Cardiac septum (tissue), 1 donor: ENCODE data around the gene RNF168. TPM values are rescaled to one million over a fixed set of nuclear protein-coding genes. Genes with fewer than 3 reads are reported as not detected.
"Not testable (repeated sequence)": the region's sequence is repeated elsewhere in the genome, so short reads cannot be mapped to it uniquely, and the experiment has no call there.

Source experiments
- DNase-seq: peaks from one replicate; pipeline ENCODE4 v3.0.0-alpha.2; 2020; ENCODE audit warnings: low spot score
- intact Hi-C: fragments of 100-400 bp; cut with DNase I; formaldehyde crosslinking; loops from one replicate; pipeline ENCODE4 v1.14.0; 2022
- total RNA-seq: library from RNA; stranded (reverse); fragmentation: NEBNext Ultra II Directional; extraction: Animal tissue kit (Norgen Biotek cat#: 25700); gene quantifications from one replicate; pipeline ENCODE4 v1.2.1, GENCODE V29; 2021
- donor health status: DM: no; HTN: no; CAD: no.

The RNF168 gene
- total RNA-seq, 1 donor from 2014 or later: 21.8 TPM

DNA sequence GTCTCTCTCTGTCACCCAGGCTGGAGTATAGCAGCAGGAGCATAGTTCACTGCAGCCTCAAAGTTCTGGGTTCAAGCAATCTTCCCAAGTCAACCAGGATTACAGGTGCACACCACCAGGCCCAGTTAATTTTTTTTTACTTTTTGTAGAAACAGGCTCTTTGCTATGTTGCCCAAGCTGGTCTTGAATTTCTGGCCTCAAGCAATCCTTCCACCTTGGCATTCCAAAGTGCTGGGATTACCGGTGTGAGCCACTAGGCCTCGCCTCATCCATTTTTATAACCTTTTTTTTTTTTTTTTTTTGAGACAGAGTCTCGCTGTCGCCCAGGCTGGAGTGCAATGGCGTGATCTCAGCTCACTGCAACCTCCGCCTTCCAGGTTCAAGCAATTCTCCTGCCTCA, 79.1 kb downstream of the RNF168 start:
- intact Hi-C loops, DNase-seq: not testable (repeated sequence)

GRCh38 chr3:196423044-196423781, 80.4 kb downstream of the RNF168 start:
- intact Hi-C loops: no loop called here
- peak; percentile 87 for DNase-seq

GRCh38 chr3:196421668-196422067, 81.9 kb downstream of the RNF168 start:
- intact Hi-C loops, DNase-seq: not testable (repeated sequence)

- intact Hi-C loops: no loop called here
- DNase-seq: no peak
Measured at GRCh38 chr3:196419386-196419785, 84.2 kb downstream of the RNF168 start.

Other genes starting within 250 kb of the RNF168 start
- gene PCYT1A, start 216.0 kb downstream of the RNF168 start, total RNA-seq: 116 TPM
- gene DYNLT2B, start 185.5 kb downstream of the RNF168 start, total RNA-seq: 5.0 TPM
- not detected for gene TM4SF19, start 165.4 kb downstream of the RNF168 start, total RNA-seq
- gene UBXN7, start 71.3 kb downstream of the RNF168 start, total RNA-seq: 30.1 TPM
- 28.7 TPM for gene SMCO1, start 11.6 kb upstream of the RNF168 start, total RNA-seq
- gene WDR53, start 64.8 kb upstream of the RNF168 start, total RNA-seq: 8.4 TPM
- gene FBXO45, start 64.9 kb upstream of the RNF168 start, total RNA-seq: 6.4 TPM
- 2.6 TPM for gene NRROS, start 135.9 kb upstream of the RNF168 start, total RNA-seq
- gene CEP19, start 208.5 kb upstream of the RNF168 start, total RNA-seq: 1.2 TPM
- gene PIGX, start 208.6 kb upstream of the RNF168 start, total RNA-seq: 16.9 TPM
- gene PAK2, start 236.1 kb upstream of the RNF168 start, total RNA-seq: 43.3 TPM